Dedifferentiated amniotic fluid mesenchymal stem cell (primary cell): ENCODE measurements around the gene CHD6.

ENCODE experiments used
- DNase-seq: peaks from one replicate; pipeline ENCODE4 v3.0.0-alpha.2; 2016; ENCODE audit errors: extremely low spot score

The CHD6 gene

GRCh38 chr20:41592516-41593216 is 25.5 kb downstream of the CHD6 start:
- no peak for DNase-seq

GRCh38 chr20:41587956-41588355 is 30.2 kb downstream of the CHD6 start:
- peak; percentile 20 for DNase-seq

DNA sequence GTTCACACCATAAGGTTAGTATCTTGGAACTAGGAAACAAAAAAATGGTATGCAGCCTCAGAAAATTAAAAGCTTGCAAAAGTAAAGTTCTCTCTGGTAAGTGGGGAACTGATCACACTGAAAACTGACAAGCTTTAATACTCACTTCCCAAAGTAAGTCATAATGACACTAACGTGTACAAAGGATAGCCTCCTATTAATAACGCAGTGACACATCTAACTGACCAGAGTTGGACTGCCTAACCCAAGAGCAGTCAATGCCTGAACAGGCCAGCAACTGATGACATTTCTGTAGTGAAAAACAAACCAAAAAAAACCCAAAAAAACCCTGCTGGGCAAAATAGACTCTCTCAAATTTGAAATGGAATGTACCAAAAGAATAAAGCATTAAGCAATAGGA is 30.7 kb downstream of the CHD6 start:
- no peak for DNase-seq

GRCh38 chr20:41586772-41587171 is 31.4 kb downstream of the CHD6 start:
- no peak for DNase-seq

DNA sequence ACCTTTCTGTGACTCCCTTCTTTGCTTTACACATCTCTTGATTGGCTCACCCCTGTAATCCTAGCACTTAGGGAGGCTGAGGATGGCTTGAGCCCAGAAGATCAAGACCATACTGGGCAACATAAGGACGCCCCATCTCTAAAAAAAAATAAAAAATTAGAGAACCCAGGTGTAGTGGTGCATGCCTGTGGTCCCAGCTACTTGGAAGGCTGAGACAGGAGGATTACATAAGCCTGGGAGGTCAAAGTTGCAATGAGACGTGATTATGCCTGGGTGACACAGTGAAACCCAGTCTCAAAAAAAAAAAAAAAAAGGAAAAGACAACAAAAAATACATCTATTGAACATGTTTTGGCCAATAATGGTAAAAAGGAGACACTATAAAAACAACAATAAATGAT is 37.8 kb downstream of the CHD6 start:
- no peak for DNase-seq

DNA sequence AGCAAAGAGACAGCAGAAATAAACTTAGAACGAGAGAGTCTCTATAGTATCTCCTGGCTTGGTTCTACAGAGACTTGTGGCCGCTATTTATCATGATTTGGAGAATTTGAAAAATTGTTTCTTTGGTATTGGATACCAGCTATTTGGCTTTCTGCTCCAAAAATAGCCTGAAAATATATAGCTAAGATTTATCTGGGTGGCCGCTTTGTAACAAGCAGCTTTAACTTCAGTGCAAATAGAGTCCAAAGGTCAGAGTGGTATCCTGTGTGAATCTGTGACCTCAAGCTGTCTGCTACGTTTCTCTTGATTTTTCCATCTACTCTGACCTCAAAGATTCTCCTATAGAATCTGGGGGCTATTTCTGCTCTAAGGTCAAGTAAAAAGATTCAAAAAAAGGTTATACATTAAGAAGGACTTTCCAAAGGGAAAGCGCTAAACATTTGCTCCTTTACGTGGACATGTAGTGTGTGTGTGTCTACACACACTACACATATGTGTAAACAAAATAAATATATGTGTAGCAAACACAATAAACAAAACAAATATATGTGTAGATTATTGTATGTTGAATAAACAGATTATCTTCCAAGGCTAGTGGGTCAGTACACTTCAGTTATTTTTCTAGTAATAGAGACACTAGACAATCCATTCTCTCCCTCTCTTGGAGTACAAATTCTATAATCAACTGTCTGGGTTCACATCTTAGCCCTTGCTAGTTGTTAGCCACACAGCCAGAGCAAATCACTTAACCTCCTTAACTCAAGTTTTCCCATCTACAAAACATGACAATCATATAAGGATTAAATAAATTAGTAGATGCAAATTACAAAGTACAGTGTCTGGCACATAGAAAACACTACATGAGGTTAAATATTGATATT is 40.8 kb downstream of the CHD6 start:
- DNase-seq: no peak

DNA sequence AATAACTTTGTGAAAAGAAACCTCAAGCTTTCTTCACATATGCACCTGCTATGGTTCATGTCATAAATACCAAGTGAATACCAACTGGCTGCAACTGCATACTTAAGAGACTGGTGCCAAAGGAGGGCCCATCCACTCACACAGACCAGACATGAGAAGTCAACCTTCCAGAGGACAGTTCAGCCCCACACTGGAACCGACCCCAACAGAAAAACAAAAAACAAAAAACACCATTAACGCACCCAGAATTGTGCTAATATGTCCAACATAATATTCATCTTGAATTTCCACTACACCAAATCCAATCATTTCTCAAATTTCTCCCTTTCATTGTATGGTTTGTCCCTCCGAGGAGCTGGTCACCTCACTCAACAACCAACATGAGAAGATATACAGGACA is 42.8 kb downstream of the CHD6 start:
- no peak for DNase-seq

GRCh38 chr20:41574802-41575389 is 43.3 kb downstream of the CHD6 start:
- no peak for DNase-seq

DNA sequence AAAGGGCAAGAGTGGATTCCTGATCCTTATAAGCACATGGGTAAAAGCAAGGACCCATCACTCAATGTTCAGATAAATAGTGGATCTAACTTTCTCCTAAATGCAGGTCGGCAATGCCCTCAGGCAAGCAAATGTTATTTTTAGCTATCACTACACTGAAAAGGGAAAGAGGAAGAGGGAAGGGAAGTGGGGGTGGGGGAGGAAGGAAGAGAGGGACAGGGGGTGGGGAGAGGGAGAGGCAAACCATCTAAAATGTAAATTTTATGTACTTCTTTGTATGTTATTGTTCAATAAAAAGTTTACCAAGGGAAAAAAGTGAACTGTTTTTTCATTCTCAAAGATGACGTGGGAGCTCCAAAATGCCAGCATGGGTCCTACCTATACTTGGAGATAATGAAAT is 44.2 kb downstream of the CHD6 start:
- no peak for DNase-seq

GRCh38 chr20:41572010-41572572 is 46.1 kb downstream of the CHD6 start:
- no peak for DNase-seq

- DNase-seq: no peak
Observed at GRCh38 chr20:41571006-41571405, 47.2 kb downstream of the CHD6 start.

DNA sequence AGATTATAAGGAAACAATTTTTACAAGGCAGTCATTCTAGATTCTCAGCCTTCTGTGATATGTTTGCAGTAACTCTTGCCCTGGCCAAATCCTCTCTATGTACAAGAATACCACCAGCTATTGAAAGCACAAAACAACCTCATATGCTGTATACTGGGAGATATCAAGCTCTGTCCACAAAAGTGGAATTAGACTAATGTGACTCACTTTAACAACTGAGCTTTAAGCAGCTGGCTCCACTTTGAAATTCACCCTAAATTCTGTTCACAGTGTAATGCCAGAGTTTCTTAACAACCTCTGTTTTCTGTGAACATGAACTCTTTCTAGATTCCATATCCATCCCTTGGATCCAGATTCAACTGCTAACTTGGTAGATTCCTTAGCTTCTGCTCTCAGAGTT is 47.6 kb downstream of the CHD6 start:
- no peak for DNase-seq

- DNase-seq: no peak
Observed at GRCh38 chr20:41567615-41568014, 50.6 kb downstream of the CHD6 start.

- DNase-seq: no peak
Observed at GRCh38 chr20:41566896-41567527, 51.2 kb downstream of the CHD6 start.

DNA sequence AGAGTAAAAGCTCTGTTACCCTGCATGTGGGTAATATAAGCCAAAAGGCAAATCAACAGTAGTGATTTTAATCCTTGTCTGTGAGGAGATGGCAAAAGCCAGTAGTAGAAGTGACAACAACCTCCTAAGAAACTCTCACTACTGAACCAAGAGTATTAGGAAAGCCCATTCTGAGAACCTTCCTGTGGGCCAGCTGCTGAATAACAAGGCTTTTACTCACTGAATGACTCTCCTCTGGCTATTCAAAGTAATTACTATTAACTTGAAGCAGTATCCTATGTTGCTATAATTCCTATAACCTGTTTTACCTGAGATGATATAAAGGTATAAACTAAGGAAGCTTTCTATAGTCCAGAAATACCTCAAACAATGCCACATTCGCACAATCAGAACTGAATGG is 55.1 kb downstream of the CHD6 start:
- DNase-seq: no peak

DNA sequence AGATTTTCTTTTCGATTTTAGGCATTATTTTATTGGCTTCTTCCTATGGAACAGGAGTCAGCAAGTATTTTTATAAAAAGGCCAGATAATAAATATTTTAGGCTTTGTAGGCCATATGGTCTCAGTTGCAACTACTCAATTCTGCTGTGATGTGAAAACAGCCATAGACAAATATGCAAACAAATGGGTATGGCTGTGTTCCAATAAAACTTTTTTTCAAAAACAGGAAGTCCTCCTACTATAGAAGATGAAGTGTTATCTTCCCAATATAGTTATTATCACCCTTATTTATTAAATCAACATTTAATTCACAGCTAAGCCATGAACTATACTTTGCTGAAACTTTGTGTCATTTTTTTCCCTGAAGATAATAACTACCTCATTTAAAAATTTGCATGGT is 57.2 kb downstream of the CHD6 start:
- no peak for DNase-seq

DNA sequence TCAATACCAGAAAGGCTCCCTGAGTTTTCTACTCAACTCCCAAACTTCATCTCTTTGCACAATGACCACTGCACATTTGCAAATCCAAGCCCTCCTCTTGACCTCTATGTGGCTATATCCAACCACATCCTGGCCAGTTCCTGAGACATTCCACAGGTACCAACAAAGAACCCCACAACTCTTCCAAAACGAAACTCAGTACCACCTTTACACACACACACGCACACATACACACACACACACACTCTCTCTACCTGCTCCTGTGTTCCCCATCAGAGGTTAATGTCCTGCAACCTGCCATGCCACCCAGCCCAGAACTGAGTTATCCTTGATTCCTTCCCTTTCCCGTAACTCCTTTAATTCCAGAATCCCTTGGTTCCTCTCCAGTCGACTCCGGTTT is 58.5 kb downstream of the CHD6 start:
- DNase-seq: no peak

DNA sequence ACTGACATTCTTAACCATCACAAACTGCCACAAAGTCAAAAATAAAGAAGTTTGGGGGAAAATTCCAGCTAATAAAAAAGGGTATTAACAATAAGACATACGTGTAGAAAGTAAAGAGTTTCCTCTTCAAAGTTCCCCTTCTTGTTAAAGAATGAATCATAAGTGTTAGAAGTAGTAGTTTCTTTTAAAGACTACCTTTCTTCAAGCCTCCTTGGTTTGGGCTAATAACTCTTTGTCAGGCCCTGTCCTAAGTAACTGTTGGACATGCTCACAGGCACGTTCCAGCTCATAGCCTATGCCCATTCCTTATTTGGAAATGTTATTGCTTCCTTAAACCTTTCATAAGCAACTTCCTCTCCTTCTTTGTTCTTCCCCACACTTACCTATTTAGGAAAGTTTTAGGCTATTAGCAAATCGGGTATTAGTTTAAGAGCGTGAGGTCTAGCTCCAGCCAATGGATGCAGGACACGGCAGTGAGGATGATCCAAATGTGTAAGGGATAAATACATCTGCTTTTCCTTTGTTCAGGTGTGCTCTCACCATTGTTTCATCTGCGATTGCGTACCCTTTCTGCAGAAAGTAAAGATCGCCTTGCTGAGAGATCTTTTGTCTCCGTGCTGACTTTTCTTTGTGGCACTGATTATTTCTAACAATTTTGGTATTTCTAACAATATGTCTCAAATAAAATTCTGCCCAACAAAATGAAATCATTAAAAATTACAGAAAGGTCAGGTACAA is 64.9 kb downstream of the CHD6 start:
- DNase-seq: no peak

DNA sequence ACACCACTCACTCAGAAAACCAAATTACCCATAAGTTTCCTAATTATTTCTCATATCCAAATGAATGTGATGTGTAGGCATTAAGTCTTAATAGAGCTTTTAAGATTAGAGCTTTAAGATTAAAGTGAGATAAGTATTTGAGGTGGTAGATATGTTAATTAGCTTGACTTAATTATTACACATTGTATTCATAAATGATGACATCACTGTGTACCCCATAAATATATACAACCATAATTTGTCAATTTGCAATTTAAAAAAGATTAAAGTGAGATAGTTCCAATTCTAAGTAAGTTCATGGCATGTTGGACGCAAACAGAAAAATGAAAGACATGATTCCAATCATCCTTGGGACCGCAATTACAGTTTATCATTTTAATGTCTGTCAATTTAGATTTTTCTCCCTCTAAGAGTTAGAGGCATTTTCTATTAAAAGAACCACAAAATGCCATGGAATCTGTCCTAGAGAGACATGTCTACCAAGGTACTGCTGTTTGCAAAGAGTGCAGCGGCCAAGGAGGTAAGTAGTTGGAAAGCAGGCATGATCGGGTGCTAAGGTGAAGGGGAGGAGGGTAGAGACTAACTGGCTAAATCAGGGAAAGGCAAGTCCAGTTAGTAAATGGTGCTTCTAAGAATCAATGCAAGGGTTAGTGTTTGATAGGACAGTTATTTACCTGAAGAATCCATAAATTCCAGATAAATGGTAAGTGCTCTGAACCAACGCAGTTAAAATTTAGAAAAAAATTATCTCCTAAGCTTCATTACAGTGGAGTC is 65.7 kb downstream of the CHD6 start:
- no peak for DNase-seq

GRCh38 chr20:41551011-41551705 is 67.0 kb downstream of the CHD6 start:
- no peak for DNase-seq
